ENCODE results near the gene DPEP3. TPM values are rescaled to one million over a fixed set of nuclear protein-coding genes. Genes with fewer than 3 reads are reported as not detected.
A peak's percentile ranks its signal among the peaks of the same experiment; 100 is the strongest.

The DPEP3 gene
- polyA plus RNA-seq, 1 donor (not counting 4 experiments of a cell fraction or from before 2014, with no cell fraction given): not detected

- Histone ChIP-seq H3K9me1 (ENCODE audit: control insufficient read depth, extremely low read depth, insufficient read depth, low read length) (no peaks in the 10 kb centered on the region), H3K36me3 (ENCODE audit: control insufficient read depth in 2 of 2, extremely low read depth in 1 of 2, insufficient read depth in 2 of 2, low read length in 2 of 2) (no peaks in the 10 kb centered on the region), H3K4me1 (ENCODE audit: control insufficient read depth, extremely low read depth, insufficient read depth, low read length) (peaks cover 19% of the 10 kb centered on the region), H2AFZ (ENCODE audit: control insufficient read depth, low read length) (no peak overlapping the region), H3K9me3 (ENCODE audit: control insufficient read depth, low read depth, low read length) (no peaks in the 10 kb centered on the region), H3K9ac (ENCODE audit: control insufficient read depth, extremely low read depth, insufficient read depth, low read length) (no peak overlapping the region), H3K4me3 (ENCODE audit: control insufficient read depth in 2 of 3, extremely low read depth in 1 of 3, insufficient read depth in 2 of 3, low read depth in 1 of 3, low read length in 3 of 3) (no peak overlapping the region), H3K27me3 (ENCODE audit: control insufficient read depth, extremely low read depth, insufficient read depth, low read length) (no peaks in the 10 kb centered on the region), H3K27ac (ENCODE audit: control insufficient read depth, insufficient read depth, low read length) (no peak overlapping the region), H3K79me2 (ENCODE audit: control insufficient read depth, insufficient read depth, low read length) (peaks cover 18% of the 10 kb centered on the region), H4K20me1 (ENCODE audit: control insufficient read depth, extremely low read depth, insufficient read depth, low read length) (no peaks in the 10 kb centered on the region), H3K4me2 (ENCODE audit: control insufficient read depth, extremely low read depth, insufficient read depth, low read depth, low read length) (no peak overlapping the region)
- dilution Hi-C loops (cut with MboI; ENCODE audit: extremely low pct_ligation_motif_present, low sequenced_read_pairs): no loop called here
- no peak for TF ChIP-seq CTCF (optimal IDR thresholded peaks at IDR 0.05 in 1 of 3, IDR thresholded peaks at IDR 0.05 in 1 of 3, conservative IDR thresholded peaks at IDR 0.05 in 1 of 3; ENCODE audit: extremely low read depth in 1 of 3, insufficient read depth in 2 of 3, low read length in 3 of 3)
- TF ChIP-seq EZH2 (IDR thresholded peaks at IDR 0.05; ENCODE audit: low read length): no peak
- FAIRE-seq (no peak), DNase-seq (ENCODE audit: low read depth, low spot score) (no peak)
Measured at GRCh38 chr16:67971111-67971510, 9.2 kb downstream of the DPEP3 start.

GRCh38 chr16:67969254-67970039 is 10.9 kb downstream of the DPEP3 start:
- H2AFZ ChIP-seq (ENCODE audit: control insufficient read depth, low read length): peak overlapping the region; percentile 81
- no peak for DNase-seq (ENCODE audit: low read depth, low spot score)

More at GRCh38 chr16:67969254-67970039, 10.9 kb downstream of the DPEP3 start:
- Histone ChIP-seq H3K4me1 (ENCODE audit: control insufficient read depth, extremely low read depth, insufficient read depth, low read length) (peaks cover 35% of the 10 kb centered on the region), H3K36me3 (ENCODE audit: control insufficient read depth in 2 of 2, extremely low read depth in 1 of 2, insufficient read depth in 2 of 2, low read length in 2 of 2) (peaks cover 0 to 14% of the 10 kb centered on the region in 2 experiments), H4K20me1 (ENCODE audit: control insufficient read depth, extremely low read depth, insufficient read depth, low read length) (no peaks in the 10 kb centered on the region), H3K27ac (ENCODE audit: control insufficient read depth, insufficient read depth, low read length) (peak overlapping the region; percentile 89), H3K9me1 (ENCODE audit: control insufficient read depth, extremely low read depth, insufficient read depth, low read length) (no peaks in the 10 kb centered on the region), H3K9me3 (ENCODE audit: control insufficient read depth, low read depth, low read length) (no peaks in the 10 kb centered on the region), H3K79me2 (ENCODE audit: control insufficient read depth, insufficient read depth, low read length) (peaks cover 34% of the 10 kb centered on the region), H3K27me3 (ENCODE audit: control insufficient read depth, extremely low read depth, insufficient read depth, low read length) (no peaks in the 10 kb centered on the region), H3K9ac (ENCODE audit: control insufficient read depth, extremely low read depth, insufficient read depth, low read length) (peak overlapping the region; percentile 94), H3K4me2 (ENCODE audit: control insufficient read depth, extremely low read depth, insufficient read depth, low read depth, low read length) (peak overlapping the region; percentile 95), H3K4me3 (ENCODE audit: control insufficient read depth in 2 of 3, extremely low read depth in 1 of 3, insufficient read depth in 2 of 3, low read depth in 1 of 3, low read length in 3 of 3) (peak overlapping the region in 2 of 3 experiments; percentile 64 to 68)
- dilution Hi-C loops (cut with MboI; ENCODE audit: extremely low pct_ligation_motif_present, low sequenced_read_pairs): no loop called here
- FAIRE-seq: no peak
- TF ChIP-seq EZH2 (IDR thresholded peaks at IDR 0.05; ENCODE audit: low read length) (no peak), CTCF (optimal IDR thresholded peaks at IDR 0.05 in 1 of 3, IDR thresholded peaks at IDR 0.05 in 1 of 3, conservative IDR thresholded peaks at IDR 0.05 in 1 of 3; ENCODE audit: extremely low read depth in 1 of 3, insufficient read depth in 2 of 3, low read length in 3 of 3) (no peak)

Measured in keratinocyte (primary cell).